ENCODE results near the gene COL11A1. TPM values are rescaled to one million over a fixed set of nuclear protein-coding genes. Genes with fewer than 3 reads are reported as not detected.

The COL11A1 gene
- total and polyA plus RNA-seq, 2 experiments from 2014 or later, result 148 to 180 TPM

GRCh38 chr1:102851616-102852015 lies 256.7 kb downstream of the COL11A1 start:
- Histone ChIP-seq H3K36me3 (replicated peaks; ENCODE audit: insufficient read depth, low read depth) (no peaks in the 10 kb centered on the region), H3K27me3 (no peaks in the 10 kb centered on the region), H2AFZ (no peak overlapping the region), H3K79me2 (no peaks in the 10 kb centered on the region), H3K9me3 (ENCODE audit: low read depth) (no peaks in the 10 kb centered on the region), H4K20me1 (ENCODE audit: insufficient read depth, poor library complexity, severe bottlenecking) (no peaks in the 10 kb centered on the region), H3K27ac (no peak overlapping the region), H3K4me3 (no peak overlapping the region), H3K4me1 (ENCODE audit: insufficient read depth) (no peaks in the 10 kb centered on the region), H3K9me2 (replicated peaks; ENCODE audit: insufficient read depth) (no peaks in the 10 kb centered on the region), H3K4me2 (no peak overlapping the region)
- TF ChIP-seq, protein P1, sequence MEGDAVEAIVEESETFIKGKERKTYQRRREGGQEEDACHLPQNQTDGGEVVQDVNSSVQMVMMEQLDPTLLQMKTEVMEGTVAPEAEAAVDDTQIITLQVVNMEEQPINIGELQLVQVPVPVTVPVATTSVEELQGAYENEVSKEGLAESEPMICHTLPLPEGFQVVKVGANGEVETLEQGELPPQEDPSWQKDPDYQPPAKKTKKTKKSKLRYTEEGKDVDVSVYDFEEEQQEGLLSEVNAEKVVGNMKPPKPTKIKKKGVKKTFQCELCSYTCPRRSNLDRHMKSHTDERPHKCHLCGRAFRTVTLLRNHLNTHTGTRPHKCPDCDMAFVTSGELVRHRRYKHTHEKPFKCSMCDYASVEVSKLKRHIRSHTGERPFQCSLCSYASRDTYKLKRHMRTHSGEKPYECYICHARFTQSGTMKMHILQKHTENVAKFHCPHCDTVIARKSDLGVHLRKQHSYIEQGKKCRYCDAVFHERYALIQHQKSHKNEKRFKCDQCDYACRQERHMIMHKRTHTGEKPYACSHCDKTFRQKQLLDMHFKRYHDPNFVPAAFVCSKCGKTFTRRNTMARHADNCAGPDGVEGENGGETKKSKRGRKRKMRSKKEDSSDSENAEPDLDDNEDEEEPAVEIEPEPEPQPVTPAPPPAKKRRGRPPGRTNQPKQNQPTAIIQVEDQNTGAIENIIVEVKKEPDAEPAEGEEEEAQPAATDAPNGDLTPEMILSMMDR (IDR thresholded peaks at IDR 0.05; ENCODE audit: poor library complexity), result no peak
- no peak for TF ChIP-seq EZH2 (IDR thresholded peaks at IDR 0.05; ENCODE audit: borderline replicate concordance)
- TF ChIP-seq EZH2phosphoT487 (IDR thresholded peaks at IDR 0.05; ENCODE audit: low read depth, severe bottlenecking, unreplicated experiment), result no peak
- no peak for DNase-seq (ENCODE audit: low spot score)
- 92% methylated on average over 3 of the region's 3 CpGs for WGBS (ENCODE audit: low lambda C conversion rate, missing lambda C conversion rate)

GRCh38 chr1:102842606-102843005 lies 265.7 kb downstream of the COL11A1 start:
- H3K79me2 ChIP-seq, result no peaks in the 10 kb centered on the region
- no peaks in the 10 kb centered on the region for H4K20me1 ChIP-seq (ENCODE audit: insufficient read depth, poor library complexity, severe bottlenecking)
- no peak for TF ChIP-seq EZH2 (IDR thresholded peaks at IDR 0.05; ENCODE audit: borderline replicate concordance)
- TF ChIP-seq, protein P1 (IDR thresholded peaks at IDR 0.05; ENCODE audit: poor library complexity), result no peak
- TF ChIP-seq EZH2phosphoT487 (IDR thresholded peaks at IDR 0.05; ENCODE audit: low read depth, severe bottlenecking, unreplicated experiment), result no peak
- H3K4me1 ChIP-seq (ENCODE audit: insufficient read depth), result no peaks in the 10 kb centered on the region
- H3K9me2 ChIP-seq (replicated peaks; ENCODE audit: insufficient read depth), result no peaks in the 10 kb centered on the region
- no peaks in the 10 kb centered on the region for H3K9me3 ChIP-seq (ENCODE audit: low read depth)
- no peaks in the 10 kb centered on the region for H3K36me3 ChIP-seq (replicated peaks; ENCODE audit: insufficient read depth, low read depth)
- H3K4me2 ChIP-seq, result no peak overlapping the region
- H3K27ac ChIP-seq, result no peak overlapping the region
- no peak overlapping the region for H3K4me3 ChIP-seq
- WGBS (ENCODE audit: low lambda C conversion rate, missing lambda C conversion rate), result 67% methylated on average over 3 of the region's 3 CpGs
- no peak overlapping the region for H2AFZ ChIP-seq
- no peaks in the 10 kb centered on the region for H3K27me3 ChIP-seq
- DNase-seq (ENCODE audit: low spot score), result no peak

GRCh38 chr1:102840741-102841140 lies 267.6 kb downstream of the COL11A1 start:
- Histone ChIP-seq H3K36me3 (replicated peaks; ENCODE audit: insufficient read depth, low read depth) (no peaks in the 10 kb centered on the region), H3K9me3 (ENCODE audit: low read depth) (no peaks in the 10 kb centered on the region), H3K27me3 (no peaks in the 10 kb centered on the region), H2AFZ (no peak overlapping the region), H3K27ac (no peak overlapping the region), H3K4me3 (no peak overlapping the region), H3K4me2 (no peak overlapping the region), H3K9me2 (replicated peaks; ENCODE audit: insufficient read depth) (no peaks in the 10 kb centered on the region), H3K79me2 (no peaks in the 10 kb centered on the region), H3K4me1 (ENCODE audit: insufficient read depth) (no peaks in the 10 kb centered on the region), H4K20me1 (ENCODE audit: insufficient read depth, poor library complexity, severe bottlenecking) (no peaks in the 10 kb centered on the region)
- WGBS (ENCODE audit: low lambda C conversion rate, missing lambda C conversion rate), result 66% methylated on average over 5 of the region's 5 CpGs
- no peak for DNase-seq (ENCODE audit: low spot score)
- no peak for TF ChIP-seq EZH2 (IDR thresholded peaks at IDR 0.05; ENCODE audit: borderline replicate concordance)

DNA sequence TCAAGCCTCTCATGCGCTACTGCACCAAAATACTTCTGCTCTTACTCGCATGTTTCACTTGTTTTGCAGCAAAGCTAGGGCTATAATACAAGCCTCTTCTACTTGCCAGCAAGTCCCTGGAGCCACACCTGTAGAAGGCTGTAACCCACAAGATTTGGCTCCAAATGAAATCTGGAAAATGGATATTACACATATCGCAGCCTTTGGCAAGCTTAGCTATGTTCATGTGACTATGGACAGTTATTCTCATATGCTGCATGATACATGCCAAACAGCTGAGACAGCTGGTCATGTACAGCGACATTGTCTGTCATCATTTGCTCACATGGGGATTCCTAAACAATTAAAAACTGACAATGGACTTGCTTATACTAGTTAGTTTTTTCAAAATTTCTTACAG lies 270.3 kb downstream of the COL11A1 start:
- Histone ChIP-seq H2AFZ (no peak overlapping the region), H3K4me1 (ENCODE audit: insufficient read depth) (no peaks in the 10 kb centered on the region), H3K79me2 (no peaks in the 10 kb centered on the region), H3K36me3 (replicated peaks; ENCODE audit: insufficient read depth, low read depth) (no peaks in the 10 kb centered on the region), H4K20me1 (ENCODE audit: insufficient read depth, poor library complexity, severe bottlenecking) (no peaks in the 10 kb centered on the region), H3K9me2 (replicated peaks; ENCODE audit: insufficient read depth) (no peaks in the 10 kb centered on the region), H3K9me3 (ENCODE audit: low read depth) (no peaks in the 10 kb centered on the region), H3K4me2 (peak overlapping the region; percentile 46), H3K27me3 (no peaks in the 10 kb centered on the region), H3K4me3 (no peak overlapping the region), H3K27ac (peak overlapping the region; percentile 61)
- WGBS (ENCODE audit: low lambda C conversion rate, missing lambda C conversion rate), result 71% methylated on average over 4 of the region's 4 CpGs
- no peak for DNase-seq (ENCODE audit: low spot score)
- TF ChIP-seq EZH2phosphoT487 (IDR thresholded peaks at IDR 0.05; ENCODE audit: low read depth, severe bottlenecking, unreplicated experiment), result no peak
- no peak for TF ChIP-seq EZH2 (IDR thresholded peaks at IDR 0.05; ENCODE audit: borderline replicate concordance)
- TF ChIP-seq, protein P1 (IDR thresholded peaks at IDR 0.05; ENCODE audit: poor library complexity), result no peak

Measured in hepatocyte (in vitro differentiated cells).